Lung (tissue), 12 donors: Measurements from ENCODE around the gene DTNB. TPM values are rescaled to one million over a fixed set of nuclear protein-coding genes. Genes with fewer than 3 reads are reported as not detected.

Experiments
- ATAC-seq: fragments of 200-7000 bp; cut with Tn5 transposase; one replicate; pipeline ENCODE4 v1.9.1; 2020; ENCODE audit warnings: moderate number of reproducible peaks; ENCODE audit not compliant: insufficient read depth, low FRiP score
- DNase-seq, 3 donors: peaks; one replicate each; pipeline ENCODE4 v3.0.0-alpha.2; 2013 to 2017
- H3K27ac ChIP-seq, 2 donors: one replicate each; pipeline ENCODE4 v1.5.1; 2013; ENCODE audit warnings: mild to moderate bottlenecking in 2 of 2, moderate library complexity in 2 of 2, control low read depth in 1 of 2, inconsistent platforms in 1 of 2, low read depth in 1 of 2, low read length in 1 of 2
- H3K27me3 ChIP-seq, 3 donors: one replicate each; pipeline ENCODE4 v1.5.1; 2013; ENCODE audit warnings: low read length in 2 of 3; ENCODE audit not compliant: control insufficient read depth in 3 of 3, insufficient read depth in 3 of 3
- H3K36me3 ChIP-seq, 4 donors: one replicate each; pipeline ENCODE4 v1.5.1; 2013; ENCODE audit warnings: low read length in 4 of 4, mild to moderate bottlenecking in 1 of 4, moderate library complexity in 1 of 4; ENCODE audit not compliant: control insufficient read depth in 4 of 4, insufficient read depth in 4 of 4
- H3K4me1 ChIP-seq, 5 donors: one replicate each; pipeline ENCODE4 v1.5.1; 2013; ENCODE audit warnings: low read length in 5 of 5, mild to moderate bottlenecking in 2 of 5, moderate library complexity in 1 of 5; ENCODE audit not compliant: control insufficient read depth in 5 of 5, insufficient read depth in 5 of 5
- H3K4me3 ChIP-seq: one replicate; pipeline ENCODE4 v1.5.1; 2013; ENCODE audit warnings: mild to moderate bottlenecking, control low read depth, moderate library complexity
- H3K9ac ChIP-seq, 2 donors: one replicate each; pipeline ENCODE4 v1.5.1; 2013; ENCODE audit warnings: low read length in 2 of 2, control low read depth in 1 of 2; ENCODE audit not compliant: insufficient read depth in 1 of 2
- H3K9me3 ChIP-seq, 4 donors: one replicate each; pipeline ENCODE4 v1.5.1; 2013; ENCODE audit warnings: low read length in 3 of 4, mild to moderate bottlenecking in 1 of 4, moderate library complexity in 1 of 4; ENCODE audit not compliant: control insufficient read depth in 4 of 4, insufficient read depth in 3 of 4
- WGBS, 2 donors: extraction: QIAGEN DNeasy Blood & Tissue Kit; methylation state at CpG; one replicate each; pipeline ENCODE4 v1.1.7; 2013; 5-methylcytosine and 5-hydroxymethylcytosine counted together
- polyA plus RNA-seq, 2 donors: library from polyadenylated mRNA; stranded (reverse); fragments of 200-250 nt; gene quantifications; one replicate each; pipeline ENCODE4 v1.2.1, GENCODE V29; 2013
- total RNA-seq, 2 donors: library from RNA; depleted of rRNA in 1 of 2; stranded (reverse); fragments of >200 nt in 1 of 2; gene quantifications; one replicate each; pipeline ENCODE4 v1.2.1, GENCODE V29; 2014 to 2021
- TF ChIP-seq, protein P1 (sequence below): IDR thresholded peaks from 2 replicates; pipeline ENCODE4 v1.5.1; 2012; ENCODE audit warnings: mild to moderate bottlenecking; ENCODE audit errors: control extremely low read depth, extremely low read depth
- donor health status: control.
- donor health status: control.
- donor health status: Bipolar disorder and iron deficiency.
- donor health status: healthy.
- donor health status: DM: yes; HTN: yes; CAD: no.

DTNB gene
- total and polyA plus RNA-seq, 4 donors = 10.1 to 35.2 (median 20.4) TPM

DNA sequence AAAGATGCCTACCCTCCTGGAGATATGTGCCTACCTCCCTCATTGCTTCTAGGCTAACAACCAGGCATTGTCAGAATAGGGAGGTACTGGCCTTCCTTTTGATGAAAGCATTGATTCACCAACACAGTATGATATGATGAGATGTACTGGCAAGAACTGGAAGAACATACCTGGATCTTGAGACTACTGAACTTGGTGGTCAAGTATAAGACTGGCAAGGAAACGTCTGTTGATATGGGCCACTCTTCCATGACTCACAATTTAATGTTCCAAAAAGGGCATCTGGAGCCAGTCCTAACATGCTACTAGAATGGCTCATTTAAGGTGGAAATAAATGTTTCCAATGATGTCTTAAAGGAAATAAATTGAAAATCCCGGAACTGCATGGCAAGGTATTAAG, 18.1 kb downstream of the DTNB start:
- ATAC-seq (no peak), DNase-seq (no peak)
- Histone ChIP-seq H3K27ac (no peak overlapping the region), H3K9ac (no peak overlapping the region), H3K4me3 (no peak overlapping the region), H3K4me1 (peaks cover 0 to 8% (median 0%) of the 10 kb centered on the region in 5 donors), H3K36me3 (peaks cover 0 to 3% (median 0%) of the 10 kb centered on the region in 4 donors), H3K9me3 (no peaks in the 10 kb centered on the region), H3K27me3 (no peaks in the 10 kb centered on the region)
- TF ChIP-seq, protein P1, sequence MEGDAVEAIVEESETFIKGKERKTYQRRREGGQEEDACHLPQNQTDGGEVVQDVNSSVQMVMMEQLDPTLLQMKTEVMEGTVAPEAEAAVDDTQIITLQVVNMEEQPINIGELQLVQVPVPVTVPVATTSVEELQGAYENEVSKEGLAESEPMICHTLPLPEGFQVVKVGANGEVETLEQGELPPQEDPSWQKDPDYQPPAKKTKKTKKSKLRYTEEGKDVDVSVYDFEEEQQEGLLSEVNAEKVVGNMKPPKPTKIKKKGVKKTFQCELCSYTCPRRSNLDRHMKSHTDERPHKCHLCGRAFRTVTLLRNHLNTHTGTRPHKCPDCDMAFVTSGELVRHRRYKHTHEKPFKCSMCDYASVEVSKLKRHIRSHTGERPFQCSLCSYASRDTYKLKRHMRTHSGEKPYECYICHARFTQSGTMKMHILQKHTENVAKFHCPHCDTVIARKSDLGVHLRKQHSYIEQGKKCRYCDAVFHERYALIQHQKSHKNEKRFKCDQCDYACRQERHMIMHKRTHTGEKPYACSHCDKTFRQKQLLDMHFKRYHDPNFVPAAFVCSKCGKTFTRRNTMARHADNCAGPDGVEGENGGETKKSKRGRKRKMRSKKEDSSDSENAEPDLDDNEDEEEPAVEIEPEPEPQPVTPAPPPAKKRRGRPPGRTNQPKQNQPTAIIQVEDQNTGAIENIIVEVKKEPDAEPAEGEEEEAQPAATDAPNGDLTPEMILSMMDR = no peak
- WGBS, 2 donors = 89 to 93% methylated on average over 2 of the region's 2 CpGs

DNA sequence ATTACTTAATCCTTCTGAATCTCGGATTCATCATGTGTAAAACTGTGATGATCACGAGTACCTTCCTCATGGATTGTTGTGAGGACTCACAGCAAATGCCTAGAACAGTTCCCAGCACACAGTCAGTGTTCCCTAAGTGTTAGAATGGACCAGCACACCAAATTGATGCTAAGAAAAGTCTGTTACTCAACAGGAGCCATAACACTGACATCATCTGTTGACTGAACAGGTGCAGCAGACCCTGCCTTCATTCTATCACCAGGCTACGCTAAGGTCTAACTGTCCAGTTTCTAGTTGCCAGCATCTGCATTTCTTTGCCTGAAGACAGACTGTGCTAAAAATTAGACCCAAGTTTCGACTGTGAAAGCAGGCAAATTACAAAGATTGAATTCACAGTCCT, 18.6 kb downstream of the DTNB start:
- DNase-seq = no peak
- Histone ChIP-seq H3K4me1 (peaks cover 0 to 8% (median 0%) of the 10 kb centered on the region in 5 donors), H3K36me3 (peaks cover 0 to 3% (median 0%) of the 10 kb centered on the region in 4 donors), H3K27ac (no peak overlapping the region), H3K9me3 (no peaks in the 10 kb centered on the region), H3K27me3 (no peaks in the 10 kb centered on the region), H3K4me3 (no peak overlapping the region), H3K9ac (no peak overlapping the region)
- no peak for ATAC-seq
- TF ChIP-seq, protein P1 = no peak
- WGBS, 2 donors = 94 to 97% methylated on average over 4 of the region's 4 CpGs

DNA sequence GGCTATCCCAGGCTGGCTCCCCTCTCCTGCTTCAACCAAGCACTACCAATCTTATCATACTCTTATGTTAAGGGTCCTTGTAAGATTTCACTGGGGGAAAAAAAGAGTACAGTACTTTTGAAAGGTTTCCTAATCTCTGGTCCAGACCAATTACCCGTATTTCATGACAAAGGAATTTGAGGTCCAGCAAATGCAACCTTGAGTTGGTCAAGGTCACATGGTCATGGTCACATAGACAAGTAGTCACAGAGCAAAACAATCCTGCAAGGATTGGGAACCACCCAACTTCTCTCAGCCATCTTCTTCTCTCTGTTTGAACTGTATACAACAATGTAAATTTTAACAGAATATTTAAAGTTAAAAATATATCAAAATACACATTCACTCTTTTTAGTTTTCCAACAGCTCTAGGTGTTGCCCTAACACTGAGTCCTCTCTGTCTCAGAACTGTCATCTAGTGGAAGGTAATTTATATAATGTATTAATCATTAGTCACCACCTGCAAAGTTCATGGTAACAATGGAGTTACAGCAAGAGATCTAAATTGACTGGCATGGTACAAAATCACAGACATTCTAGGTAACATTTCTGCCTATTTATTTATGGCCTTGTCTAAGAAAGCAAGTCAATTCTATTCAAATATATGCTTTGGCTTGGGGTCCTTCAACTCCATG, 21.5 kb downstream of the DTNB start:
- H3K9me3 ChIP-seq = no peaks in the 10 kb centered on the region
- WGBS, 2 donors = 37 to 47% methylated on average over 1 of the region's 1 CpG
- no peak overlapping the region for H3K27ac ChIP-seq
- no peak overlapping the region for H3K4me3 ChIP-seq
- TF ChIP-seq, protein P1 = no peak
- peak in 1 of 3 donors; percentile 48 for DNase-seq
- ATAC-seq = no peak
- H3K4me1 ChIP-seq = peaks cover 0 to 8% (median 0%) of the 10 kb centered on the region in 5 donors
- no peak overlapping the region for H3K9ac ChIP-seq
- peaks cover 0 to 3% (median under 1%) of the 10 kb centered on the region in 4 donors for H3K36me3 ChIP-seq
- H3K27me3 ChIP-seq = no peaks in the 10 kb centered on the region
